ENCODE data around the gene CNOT6.

- TF ChIP-seq CTCF (IDR thresholded peaks at IDR 0.05), result no peak
- no peak for TF ChIP-seq POLR2A (IDR thresholded peaks at IDR 0.05)
Measured at GRCh38 chr5:180521591-180521990, 27.4 kb downstream of the CNOT6 start.

All from thyroid gland (tissue), 4 donors.